Measurements from ENCODE around the gene TJAP1. TPM values are rescaled to one million over a fixed set of nuclear protein-coding genes. Genes with fewer than 3 reads are reported as not detected.
"Not testable (repeated sequence)": the region's sequence is repeated elsewhere in the genome, so short reads cannot be mapped to it uniquely, and the experiment has no call there.

Gene TJAP1
- polyA plus RNA-seq, 1 donor from 2014 or later, result 11.4 TPM

DNA sequence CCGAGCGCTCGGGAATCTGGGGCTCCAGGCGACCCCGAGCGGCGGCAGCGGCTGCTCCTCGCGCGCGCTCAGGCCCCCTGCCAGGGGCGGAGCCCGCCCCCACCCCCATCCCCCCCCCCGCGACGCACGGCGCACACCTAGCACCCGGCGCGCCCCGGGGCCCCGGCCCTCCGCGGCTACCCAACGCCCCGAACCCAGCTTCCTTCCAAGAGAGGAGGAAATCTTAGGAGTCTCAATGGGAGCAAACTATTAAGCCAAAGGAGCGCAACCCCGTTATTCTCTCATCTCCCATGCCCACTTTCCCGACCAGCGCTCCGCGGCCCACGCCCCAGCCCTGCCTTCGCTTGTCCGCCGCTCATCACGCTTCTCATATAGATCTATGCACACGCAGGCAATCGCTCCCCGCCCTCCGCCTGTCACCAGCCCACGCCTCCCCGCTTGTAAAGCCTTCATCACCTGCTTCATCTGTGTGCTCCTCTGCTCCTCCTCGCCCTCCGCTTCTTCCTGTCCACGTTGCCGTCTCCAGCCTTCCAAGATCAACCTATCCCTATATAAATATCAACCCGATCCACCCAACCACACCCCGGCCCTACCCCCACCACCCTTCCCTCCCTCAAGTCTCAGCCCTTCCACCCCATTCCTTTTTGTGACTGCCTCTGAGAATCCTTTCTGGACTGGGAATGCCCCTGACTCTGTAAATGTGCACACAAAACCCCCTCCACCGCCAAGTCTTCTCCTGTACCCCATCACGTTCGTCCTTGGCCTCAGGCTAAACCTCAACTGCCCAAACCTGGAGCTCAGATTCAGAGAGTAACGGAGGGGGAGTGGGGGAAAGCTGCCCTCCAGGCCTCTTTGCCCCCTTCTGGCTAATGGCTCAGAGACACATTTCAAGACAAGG is 21.6 kb upstream of the TJAP1 start, which contains the start of gene DLK2:
TSS of gene DLK2 (minus strand) at position 18 of the 898 bp plus-strand sequence. CDS start 723 bp downstream, outside the sequence.
- Histone ChIP-seq H3K4me2 (ENCODE audit: low read length) (peak within 1 kb of the TSS; percentile 73), H3F3A (ENCODE audit: insufficient read depth, low read length, poor library complexity, severe bottlenecking) (no peaks in the 10 kb centered on the region), H4K20me1 (ENCODE audit: insufficient read depth) (no peaks in the 10 kb centered on the region), H3K27ac (ENCODE audit: low read length) (peak within 1 kb of the TSS; percentile 69), H3K9me2 (ENCODE audit: insufficient read depth, low read length) (no peaks in the 10 kb centered on the region), H3K79me2 (replicated peaks; ENCODE audit: insufficient read depth, low read length) (no peaks in the 10 kb centered on the region), H3K27me3 (ENCODE audit: insufficient read depth, low read depth, low read length) (peaks cover 3% of the 10 kb centered on the region), H3K9me3 (ENCODE audit: low read length) (no peaks in the 10 kb centered on the region), H3K36me3 (ENCODE audit: insufficient read depth, low read length) (no peaks in the 10 kb centered on the region), H3K9ac (ENCODE audit: low read length) (peak within 1 kb of the TSS; percentile 84), H3K4me3 (ENCODE audit: low read length) (peak within 1 kb of the TSS; percentile 99), H2AFZ (ENCODE audit: low read depth, low read length) (peak within 1 kb of the TSS; percentile 54)
- no peak for TF ChIP-seq EP300 (conservative IDR thresholded peaks at IDR 0.05; ENCODE audit: poor library complexity, severe bottlenecking)
- no peak for TF ChIP-seq TAF1 (IDR thresholded peaks at IDR 0.05; ENCODE audit: low read depth)
- TF ChIP-seq MXI1 (conservative IDR thresholded peaks at IDR 0.05; ENCODE audit: poor library complexity, severe bottlenecking), result peak; percentile 61
- TF ChIP-seq, protein P1, sequence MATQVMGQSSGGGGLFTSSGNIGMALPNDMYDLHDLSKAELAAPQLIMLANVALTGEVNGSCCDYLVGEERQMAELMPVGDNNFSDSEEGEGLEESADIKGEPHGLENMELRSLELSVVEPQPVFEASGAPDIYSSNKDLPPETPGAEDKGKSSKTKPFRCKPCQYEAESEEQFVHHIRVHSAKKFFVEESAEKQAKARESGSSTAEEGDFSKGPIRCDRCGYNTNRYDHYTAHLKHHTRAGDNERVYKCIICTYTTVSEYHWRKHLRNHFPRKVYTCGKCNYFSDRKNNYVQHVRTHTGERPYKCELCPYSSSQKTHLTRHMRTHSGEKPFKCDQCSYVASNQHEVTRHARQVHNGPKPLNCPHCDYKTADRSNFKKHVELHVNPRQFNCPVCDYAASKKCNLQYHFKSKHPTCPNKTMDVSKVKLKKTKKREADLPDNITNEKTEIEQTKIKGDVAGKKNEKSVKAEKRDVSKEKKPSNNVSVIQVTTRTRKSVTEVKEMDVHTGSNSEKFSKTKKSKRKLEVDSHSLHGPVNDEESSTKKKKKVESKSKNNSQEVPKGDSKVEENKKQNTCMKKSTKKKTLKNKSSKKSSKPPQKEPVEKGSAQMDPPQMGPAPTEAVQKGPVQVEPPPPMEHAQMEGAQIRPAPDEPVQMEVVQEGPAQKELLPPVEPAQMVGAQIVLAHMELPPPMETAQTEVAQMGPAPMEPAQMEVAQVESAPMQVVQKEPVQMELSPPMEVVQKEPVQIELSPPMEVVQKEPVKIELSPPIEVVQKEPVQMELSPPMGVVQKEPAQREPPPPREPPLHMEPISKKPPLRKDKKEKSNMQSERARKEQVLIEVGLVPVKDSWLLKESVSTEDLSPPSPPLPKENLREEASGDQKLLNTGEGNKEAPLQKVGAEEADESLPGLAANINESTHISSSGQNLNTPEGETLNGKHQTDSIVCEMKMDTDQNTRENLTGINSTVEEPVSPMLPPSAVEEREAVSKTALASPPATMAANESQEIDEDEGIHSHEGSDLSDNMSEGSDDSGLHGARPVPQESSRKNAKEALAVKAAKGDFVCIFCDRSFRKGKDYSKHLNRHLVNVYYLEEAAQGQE (IDR thresholded peaks at IDR 0.05; ENCODE audit: borderline replicate concordance), result peak; percentile 29
- TF ChIP-seq SMC3 (conservative IDR thresholded peaks at IDR 0.05; ENCODE audit: poor library complexity), result peak; percentile 9
- TF ChIP-seq, protein P2, sequence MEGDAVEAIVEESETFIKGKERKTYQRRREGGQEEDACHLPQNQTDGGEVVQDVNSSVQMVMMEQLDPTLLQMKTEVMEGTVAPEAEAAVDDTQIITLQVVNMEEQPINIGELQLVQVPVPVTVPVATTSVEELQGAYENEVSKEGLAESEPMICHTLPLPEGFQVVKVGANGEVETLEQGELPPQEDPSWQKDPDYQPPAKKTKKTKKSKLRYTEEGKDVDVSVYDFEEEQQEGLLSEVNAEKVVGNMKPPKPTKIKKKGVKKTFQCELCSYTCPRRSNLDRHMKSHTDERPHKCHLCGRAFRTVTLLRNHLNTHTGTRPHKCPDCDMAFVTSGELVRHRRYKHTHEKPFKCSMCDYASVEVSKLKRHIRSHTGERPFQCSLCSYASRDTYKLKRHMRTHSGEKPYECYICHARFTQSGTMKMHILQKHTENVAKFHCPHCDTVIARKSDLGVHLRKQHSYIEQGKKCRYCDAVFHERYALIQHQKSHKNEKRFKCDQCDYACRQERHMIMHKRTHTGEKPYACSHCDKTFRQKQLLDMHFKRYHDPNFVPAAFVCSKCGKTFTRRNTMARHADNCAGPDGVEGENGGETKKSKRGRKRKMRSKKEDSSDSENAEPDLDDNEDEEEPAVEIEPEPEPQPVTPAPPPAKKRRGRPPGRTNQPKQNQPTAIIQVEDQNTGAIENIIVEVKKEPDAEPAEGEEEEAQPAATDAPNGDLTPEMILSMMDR (IDR thresholded peaks at IDR 0.05; ENCODE audit: poor library complexity, severe bottlenecking), result no peak
- peak; percentile 49 for TF ChIP-seq POLR2AphosphoS5 (IDR thresholded peaks at IDR 0.05)

DNA sequence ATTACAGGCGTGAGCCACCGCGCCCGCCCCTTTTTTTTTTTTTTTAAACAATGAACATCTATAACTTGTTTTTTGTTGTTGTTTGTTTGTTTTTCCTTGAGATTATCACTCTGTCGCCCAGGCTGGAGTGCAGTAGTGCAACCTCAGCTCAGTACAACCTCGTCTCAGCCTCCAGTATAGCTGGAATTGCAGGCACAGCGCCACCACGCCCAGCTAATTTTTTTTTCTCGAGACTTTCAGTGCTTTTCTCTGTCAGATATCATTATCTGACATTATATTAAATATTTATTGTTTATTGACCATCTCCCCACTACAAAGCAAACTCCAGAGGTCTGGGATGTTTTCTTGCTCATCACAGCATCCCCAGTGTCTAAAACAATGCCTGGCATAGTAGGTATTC is 19.7 kb upstream of the TJAP1 start:
- Histone ChIP-seq H4K20me1 (ENCODE audit: insufficient read depth) (no peaks in the 10 kb centered on the region), H3K9me2 (ENCODE audit: insufficient read depth, low read length) (no peaks in the 10 kb centered on the region), H3K27ac (ENCODE audit: low read length) (no peak overlapping the region), H3K36me3 (ENCODE audit: insufficient read depth, low read length) (no peaks in the 10 kb centered on the region), H2AFZ (ENCODE audit: low read depth, low read length) (no peak overlapping the region), H3F3A (ENCODE audit: insufficient read depth, low read length, poor library complexity, severe bottlenecking) (no peaks in the 10 kb centered on the region), H3K9ac (ENCODE audit: low read length) (no peak overlapping the region), H3K79me2 (replicated peaks; ENCODE audit: insufficient read depth, low read length) (no peaks in the 10 kb centered on the region), H3K4me2 (ENCODE audit: low read length) (no peak overlapping the region), H3K4me3 (ENCODE audit: low read length) (no peak overlapping the region), H3K9me3 (ENCODE audit: low read length) (no peaks in the 10 kb centered on the region), H3K27me3 (ENCODE audit: insufficient read depth, low read depth, low read length) (peaks cover 3% of the 10 kb centered on the region)
- TF ChIP-seq, protein P2 (IDR thresholded peaks at IDR 0.05; ENCODE audit: poor library complexity, severe bottlenecking), result no peak
- TF ChIP-seq EP300 (conservative IDR thresholded peaks at IDR 0.05; ENCODE audit: poor library complexity, severe bottlenecking) (no peak), RAD21 (conservative IDR thresholded peaks at IDR 0.05) (no peak)

DNA sequence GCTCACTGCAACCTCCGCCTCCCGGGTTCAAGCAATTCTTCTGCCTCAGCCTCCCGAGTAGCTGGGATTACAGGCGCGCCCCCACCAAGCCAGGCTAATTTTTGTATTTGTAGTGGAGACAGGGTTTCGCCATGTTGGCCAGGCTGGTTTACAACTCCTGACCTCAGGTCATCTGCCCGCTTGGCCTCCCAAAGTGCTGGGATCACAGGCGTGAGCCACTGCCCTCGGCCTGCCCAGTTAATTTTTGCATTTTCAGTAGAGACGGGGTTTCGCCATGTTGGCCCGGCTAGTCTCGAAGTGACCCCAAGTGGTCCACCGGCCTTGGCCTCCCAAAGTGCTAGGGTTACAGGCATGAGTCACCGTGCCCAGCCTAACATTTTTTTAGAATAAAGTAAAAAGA is 19.2 kb upstream of the TJAP1 start:
- not testable (repeated sequence) for H3K27ac ChIP-seq (ENCODE audit: low read length); H3F3A ChIP-seq (ENCODE audit: insufficient read depth, low read length, poor library complexity, severe bottlenecking); H3K27me3 ChIP-seq (ENCODE audit: insufficient read depth, low read depth, low read length); H3K79me2 ChIP-seq (replicated peaks; ENCODE audit: insufficient read depth, low read length); H3K9ac ChIP-seq (ENCODE audit: low read length); H4K20me1 ChIP-seq (ENCODE audit: insufficient read depth); H3K9me2 ChIP-seq (ENCODE audit: insufficient read depth, low read length); H3K9me3 ChIP-seq (ENCODE audit: low read length); H3K4me2 ChIP-seq (ENCODE audit: low read length); H3K4me3 ChIP-seq (ENCODE audit: low read length); H3K36me3 ChIP-seq (ENCODE audit: insufficient read depth, low read length); H2AFZ ChIP-seq (ENCODE audit: low read depth, low read length)
